A549 (cell line): Measurements from ENCODE around the gene CCDC34. TPM values are rescaled to one million over a fixed set of nuclear protein-coding genes. Genes with fewer than 3 reads are reported as not detected.

ENCODE experiments used
- ATAC-seq, 2 experiments: fragments of 200-7000 bp in 1 of 2; fragments of >200 bp in 1 of 2; cut with Nextera tagmentation in 1 of 2; cut with Tn5 transposase in 1 of 2; 3 replicates each; pipeline versions ENCODE4 v1.8.0 to v1.9.1; 2018 to 2020; ENCODE audit warnings: mild to moderate bottlenecking in 1 of 2, moderate library complexity in 1 of 2
- CTCF ChIA-PET: fragments of 300-600 bp; sonication (Branson Sonifier 250); formaldehyde crosslinking; extraction: SDS; loops from one replicate; lab custom pipeline; 2021; ENCODE audit warnings: antibody characterized with exemption, inconsistent platforms; lab: Yijun Ruan, JAX
- POLR2A ChIA-PET: fragments of 350-600 bp; formaldehyde crosslinking; extraction: SDS; loops from one replicate; lab custom pipeline; 2021; ENCODE audit warnings: antibody characterized with exemption, inconsistent platforms; lab: Yijun Ruan, JAX
- DNase-seq, 2 experiments: peaks; one replicate each; pipeline versions ENCODE4 v3.0.0 to v3.0.0-alpha.2; 2011 to 2016; ENCODE audit warnings: low read depth in 1 of 2, low spot score in 1 of 2
- FAIRE-seq: peaks from 2 replicates; lab custom pipeline; 2011; peaks lifted over from hg19 to GRCh38; lab: Jason Lieb, UNC
- H3K27ac ChIP-seq, 2 experiments: fragments of >200 bp; sonication (Bioruptor Twin); formaldehyde crosslinking; 3 replicates each; pipeline ENCODE4 v1.5.1; 2016 to 2017
- H3K4me1 ChIP-seq: fragments of >200 bp; sonication (Bioruptor Twin); formaldehyde crosslinking; 3 replicates; pipeline ENCODE4 v1.6.1; 2016
- H3K4me2 ChIP-seq: fragments of >200 bp; sonication (Bioruptor Twin); formaldehyde crosslinking; 3 replicates; pipeline ENCODE4 v1.6.1; 2016
- H3K4me3 ChIP-seq: fragments of >200 bp; sonication (Bioruptor Twin); formaldehyde crosslinking; 3 replicates; pipeline ENCODE4 v1.5.1; 2016
- H3K9me3 ChIP-seq: fragments of >200 bp; sonication (Bioruptor Twin); formaldehyde crosslinking; 3 replicates; pipeline ENCODE4 v1.6.1; 2016
- BHLHE40 ChIP-seq: IDR thresholded peaks from 2 replicates; pipeline ENCODE4 v1.6.1; 2012; ENCODE audit warnings: low read depth, low read length, inconsistent platforms
- CBX2 ChIP-seq: fragments of 200-600 bp; sonication (generic); IDR thresholded peaks from 2 replicates; pipeline ENCODE4 v1.6.1; 2016; ENCODE audit warnings: low read depth, mild to moderate bottlenecking, borderline replicate concordance
- CBX8 ChIP-seq: fragments of 200-600 bp; sonication (generic); IDR thresholded peaks from 2 replicates; pipeline ENCODE4 v1.6.1; 2016
- CHD2 ChIP-seq: fragments of 150-350 bp; IDR thresholded peaks from 2 replicates; pipeline ENCODE4 v1.6.1; 2014; ENCODE audit warnings: low read length; ENCODE audit not compliant: partially characterized antibody
- CHD4 ChIP-seq: fragments of 200-600 bp; sonication (generic); IDR thresholded peaks from 2 replicates; pipeline ENCODE4 v1.6.1; 2016; ENCODE audit warnings: antibody characterized with exemption, mild to moderate bottlenecking, borderline replicate concordance
- EHMT2 ChIP-seq: fragments of 200-600 bp; sonication (generic); IDR thresholded peaks from 2 replicates; pipeline ENCODE4 v1.6.1; 2016; ENCODE audit warnings: antibody characterized with exemption, low read depth, mild to moderate bottlenecking, moderate library complexity
- EP300 ChIP-seq, 2 experiments: fragments of >200 bp; sonication (Bioruptor Twin); formaldehyde crosslinking; IDR thresholded peaks; 2 replicates in 1 of 2; 3 replicates in 1 of 2; pipeline ENCODE4 v1.6.1; 2016 to 2017
- ESRRA ChIP-seq: fragments of 150-350 bp; IDR thresholded peaks from 2 replicates; pipeline ENCODE4 v1.6.1; 2014; ENCODE audit warnings: mild to moderate bottlenecking, low read length, borderline replicate concordance
- FOSB ChIP-seq: fragments of 250-450 bp; sonication (Bioruptor Pico); IDR thresholded peaks from 2 replicates; pipeline ENCODE4 v1.5.0; 2020; ENCODE audit warnings: mild to moderate bottlenecking, moderate library complexity
- FOSL2 ChIP-seq, 2 experiments: fragments of 450-650 bp in 1 of 2; fragments of >200 bp in 1 of 2; sonication (Bioruptor Twin) in 1 of 2; formaldehyde crosslinking; IDR thresholded peaks; 2 replicates each; pipeline versions ENCODE4 v1.5.0 to v1.6.1; 2016 to 2020; ENCODE audit warnings: mild to moderate bottlenecking in 1 of 2, moderate library complexity in 1 of 2
- GATA3 ChIP-seq: IDR thresholded peaks from 2 replicates; pipeline ENCODE4 v1.6.1; 2012; ENCODE audit warnings: borderline replicate concordance
- HDAC2 ChIP-seq: fragments of 200-600 bp; sonication (generic); IDR thresholded peaks from 2 replicates; pipeline ENCODE4 v1.6.1; 2016
- HEYL ChIP-seq: fragments of 250-450 bp; sonication (Bioruptor Pico); IDR thresholded peaks from 2 replicates; pipeline ENCODE4 v1.8.0; 2021; ENCODE audit warnings: mild to moderate bottlenecking, moderate library complexity
- HMGXB4 ChIP-seq: fragments of 250-450 bp; sonication (Bioruptor Pico); IDR thresholded peaks from 2 replicates; pipeline ENCODE4 v1.5.0; 2021; ENCODE audit warnings: mild to moderate bottlenecking, moderate library complexity, borderline replicate concordance
- HOXB5 ChIP-seq: fragments of 250-450 bp; sonication (Bioruptor Pico); IDR thresholded peaks from 2 replicates; pipeline ENCODE4 v1.5.0; 2020; ENCODE audit warnings: mild to moderate bottlenecking, moderate library complexity
- JUN ChIP-seq, 2 experiments: fragments of >200 bp; sonication (Bioruptor Twin); formaldehyde crosslinking; IDR thresholded peaks; 2 replicates in 1 of 2; 3 replicates in 1 of 2; pipeline ENCODE4 v1.6.1; 2016 to 2017
- JUNB ChIP-seq: fragments of >200 bp; sonication (Bioruptor Twin); formaldehyde crosslinking; IDR thresholded peaks from 2 replicates; pipeline ENCODE4 v1.6.1; 2016
- KDM1A ChIP-seq: fragments of 200-600 bp; sonication (generic); IDR thresholded peaks from 2 replicates; pipeline ENCODE4 v1.6.1; 2016; ENCODE audit warnings: low read depth, mild to moderate bottlenecking
- KDM5A ChIP-seq: fragments of 200-600 bp; sonication (generic); IDR thresholded peaks from 2 replicates; pipeline ENCODE4 v1.6.1; 2016; ENCODE audit warnings: antibody characterized with exemption, mild to moderate bottlenecking
- MAFK ChIP-seq: fragments of 450-650 bp; IDR thresholded peaks from 2 replicates; pipeline ENCODE4 v1.6.1; 2014; ENCODE audit not compliant: partially characterized antibody
- MAZ ChIP-seq: fragments of 150-350 bp; IDR thresholded peaks from 2 replicates; pipeline ENCODE4 v1.6.1; 2014; ENCODE audit warnings: antibody characterized with exemption, low read depth, low read length, borderline replicate concordance
- MYC ChIP-seq: IDR thresholded peaks from 2 replicates; pipeline ENCODE4 v1.6.1; 2012; ENCODE audit warnings: mild to moderate bottlenecking, inconsistent platforms, low read length, improper control_type of control experiment, borderline replicate concordance
- NFE2L2 ChIP-seq: fragments of 150-350 bp; conservative IDR thresholded peaks from 2 replicates; pipeline ENCODE4 v1.6.1; 2014; ENCODE audit warnings: low read length
- NPAS2 ChIP-seq: fragments of 250-450 bp; sonication (Bioruptor Pico); IDR thresholded peaks from 2 replicates; pipeline ENCODE4 v1.8.0; 2022; ENCODE audit warnings: mild to moderate bottlenecking, moderate library complexity, borderline replicate concordance
- NR3C1 ChIP-seq: fragments of >200 bp; sonication (Bioruptor Twin); formaldehyde crosslinking; IDR thresholded peaks from 3 replicates; pipeline ENCODE4 v1.6.1; 2017
- PHF8 ChIP-seq: fragments of 200-600 bp; sonication (generic); IDR thresholded peaks from 2 replicates; pipeline ENCODE4 v1.6.1; 2016; ENCODE audit warnings: low read depth, mild to moderate bottlenecking, antibody characterized with exemption, moderate library complexity, borderline replicate concordance
- POLR2AphosphoS2 ChIP-seq: conservative IDR thresholded peaks from 2 replicates; pipeline ENCODE4 v1.6.1; 2012; ENCODE audit warnings: low read length, improper control_type of control experiment, inconsistent platforms
- RAD21 ChIP-seq, 2 experiments: fragments of >200 bp in 1 of 2; sonication (Bioruptor Twin) in 1 of 2; formaldehyde crosslinking in 1 of 2; IDR thresholded peaks in 1 of 2; conservative IDR thresholded peaks in 1 of 2; 2 replicates in 1 of 2; 3 replicates in 1 of 2; pipeline ENCODE4 v1.6.1; 2012 to 2018; ENCODE audit warnings: inconsistent platforms in 1 of 2
- RNF2 ChIP-seq: fragments of 200-600 bp; sonication (generic); IDR thresholded peaks from 2 replicates; pipeline ENCODE4 v1.6.1; 2016; ENCODE audit warnings: low read depth, mild to moderate bottlenecking, antibody characterized with exemption, moderate library complexity, borderline replicate concordance
- SMC3 ChIP-seq: fragments of >200 bp; sonication (Bioruptor Twin); formaldehyde crosslinking; IDR thresholded peaks from 3 replicates; pipeline ENCODE4 v1.6.1; 2018; ENCODE audit warnings: inconsistent platforms
- SREBF2 ChIP-seq: fragments of 450-650 bp; IDR thresholded peaks from 2 replicates; pipeline ENCODE4 v1.6.1; 2014; ENCODE audit warnings: mild to moderate bottlenecking, moderate library complexity
- TP53 ChIP-seq: fragments of 250-450 bp; sonication (Bioruptor Pico); IDR thresholded peaks from 2 replicates; pipeline ENCODE4 v1.5.0; 2021; ENCODE audit warnings: mild to moderate bottlenecking, moderate library complexity
- ZSCAN20 ChIP-seq: fragments of 250-450 bp; sonication (Bioruptor Pico); IDR thresholded peaks from 2 replicates; pipeline ENCODE4 v1.8.0; 2022; ENCODE audit warnings: mild to moderate bottlenecking, moderate library complexity
- WGBS: methylation state at CpG from one replicate; pipeline ENCODE4 v1.1.6; 2017; ENCODE audit errors: missing lambda C conversion rate; 5-methylcytosine and 5-hydroxymethylcytosine counted together
- polyA plus RNA-seq, 4 experiments: library from polyadenylated mRNA; depleted of rRNA in 3 of 4; stranded (reverse); fragments of >200 nt; fragmentation: RNase III in 1 of 4; extraction: RNeasy Plus Mini Kit Qiagen cat#74134 plus additional on column Dnase treatment in 1 of 4; gene quantifications; 2 replicates in 3 of 4; 3 replicates in 1 of 4; pipeline ENCODE4 v1.2.3, GENCODE V29; 2011 to 2017
- TF ChIP-seq, protein P1 (sequence below): fragments of 150-350 bp; IDR thresholded peaks from 2 replicates; pipeline ENCODE4 v1.6.1; 2014; ENCODE audit warnings: low read depth, mild to moderate bottlenecking, low read length
- TF ChIP-seq, protein P2 (sequence below): fragments of 200-600 bp; sonication (generic); IDR thresholded peaks from 2 replicates; pipeline ENCODE4 v1.6.1; 2016; ENCODE audit warnings: antibody characterized with exemption, mild to moderate bottlenecking, moderate library complexity

Gene CCDC34
- polyA plus RNA-seq, 2 of the 4 experiments (the other 2 are of a cell fraction) = 32.0 to 35.9 TPM

GRCh38 chr11:27402450-27402849 is 39.4 kb upstream of the CCDC34 start (continued):
- TF ChIP-seq MAZ (no peak), KDM1A (no peak), NPAS2 (CRISPR knock-in tag) (no peak), CHD2 (no peak), CBX2 (no peak), RAD21 (conservative IDR thresholded peaks at IDR 0.05 in 1 of 2, IDR thresholded peaks at IDR 0.05 in 1 of 2) (no peak), JUNB (no peak), PHF8 (no peak), FOSB (no peak), NFE2L2 (no peak)

DNA sequence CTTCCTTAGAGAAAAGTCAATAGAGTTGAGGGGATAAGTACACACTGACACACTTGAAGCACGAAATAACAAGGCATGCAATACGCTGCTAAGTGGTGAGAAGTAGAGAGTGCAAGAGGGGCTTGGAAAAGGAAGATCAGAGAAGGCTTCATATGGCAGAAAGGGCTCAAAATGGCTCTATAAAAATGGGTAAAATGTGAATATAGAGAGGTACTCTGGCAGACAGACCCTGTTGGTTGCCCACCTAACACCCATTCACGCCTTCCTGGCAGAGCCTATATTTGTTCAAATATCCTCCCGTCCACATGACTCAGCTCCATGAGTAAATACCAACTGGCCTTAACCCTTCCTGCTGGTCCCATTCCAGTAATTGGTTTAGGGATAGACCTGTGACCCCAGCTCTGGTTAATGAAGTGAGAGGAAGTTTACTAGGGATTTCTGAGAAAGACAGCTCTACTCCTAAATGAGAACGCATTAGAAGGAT is 38.9 kb upstream of the CCDC34 start:
- H3K4me3 ChIP-seq = peak overlapping the region; percentile 14; the same call in 1 of the 3 replicates
- DNase-seq (peak in 1 of 2 experiments; percentile 94), FAIRE-seq (peak; percentile 98), ATAC-seq (peak; percentile 86 to 88)
- H3K27ac ChIP-seq = peak overlapping the region; percentile 90 to 96
- 0% methylated on average over 5 of the region's 5 CpGs for WGBS
- H3K4me1 ChIP-seq = peaks cover 94% of the 10 kb centered on the region
- H3K9me3 ChIP-seq = no peaks in the 10 kb centered on the region
- POLR2A ChIA-PET = no interaction called here
- H3K4me2 ChIP-seq = peak overlapping the region; percentile 76
- CTCF ChIA-PET = interaction anchor here (1.0 to 1.7 kb wide), 2 partner anchors 13 to 16 kb away, joined by 3 to 7 read pairs; no protein-coding TSS in a partner anchor
- TF ChIP-seq JUN (IDR thresholded peaks at IDR 0.05) = peak; percentile 75 to 83
- no peak for TF ChIP-seq HEYL (CRISPR knock-in tag)
- 0 out of 2 replicates have a peak, but pooled peaks have one; percentile 56 for TF ChIP-seq FOSB
- TF ChIP-seq FOSL2 (IDR thresholded peaks at IDR 0.05) = peak; percentile 72
- TF ChIP-seq FOSL2 (CRISPR knock-in tag; IDR thresholded peaks at IDR 0.05) = peak; percentile 88
- no peak for TF ChIP-seq RNF2
- TF ChIP-seq, protein P1, sequence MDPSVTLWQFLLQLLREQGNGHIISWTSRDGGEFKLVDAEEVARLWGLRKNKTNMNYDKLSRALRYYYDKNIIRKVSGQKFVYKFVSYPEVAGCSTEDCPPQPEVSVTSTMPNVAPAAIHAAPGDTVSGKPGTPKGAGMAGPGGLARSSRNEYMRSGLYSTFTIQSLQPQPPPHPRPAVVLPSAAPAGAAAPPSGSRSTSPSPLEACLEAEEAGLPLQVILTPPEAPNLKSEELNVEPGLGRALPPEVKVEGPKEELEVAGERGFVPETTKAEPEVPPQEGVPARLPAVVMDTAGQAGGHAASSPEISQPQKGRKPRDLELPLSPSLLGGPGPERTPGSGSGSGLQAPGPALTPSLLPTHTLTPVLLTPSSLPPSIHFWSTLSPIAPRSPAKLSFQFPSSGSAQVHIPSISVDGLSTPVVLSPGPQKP = no peak
- 0 out of 2 replicates have a peak, but pooled peaks have one; percentile 9 for TF ChIP-seq ZSCAN20 (CRISPR knock-in tag)
- no peak; the same call in 1 of the 2 replicates for TF ChIP-seq ESRRA
- TF ChIP-seq CBX2 = no peak
- no peak for TF ChIP-seq HDAC2
- no peak for TF ChIP-seq NR3C1
- TF ChIP-seq SMC3 = peak; percentile 10; the same call in 1 of the 3 replicates
- TF ChIP-seq POLR2AphosphoS2 = no peak; the same call in 1 of the 2 replicates
- TF ChIP-seq JUNB = peak; percentile 73
- TF ChIP-seq SREBF2 = no peak
- TF ChIP-seq BHLHE40 = no peak
- TF ChIP-seq HMGXB4 (CRISPR knock-in tag) = no peak
- no peak for TF ChIP-seq CBX8
- no peak; the same call in 1 of the 2 replicates for TF ChIP-seq CHD4
- TF ChIP-seq GATA3 = peak; percentile 91
- no peak for TF ChIP-seq TP53
- TF ChIP-seq MAFK = peak; percentile 41
- peak; percentile 51; the same call in 1 of the 2 replicates for TF ChIP-seq HOXB5
- no peak for TF ChIP-seq KDM5A
- TF ChIP-seq EHMT2 = no peak
- TF ChIP-seq, protein P2, sequence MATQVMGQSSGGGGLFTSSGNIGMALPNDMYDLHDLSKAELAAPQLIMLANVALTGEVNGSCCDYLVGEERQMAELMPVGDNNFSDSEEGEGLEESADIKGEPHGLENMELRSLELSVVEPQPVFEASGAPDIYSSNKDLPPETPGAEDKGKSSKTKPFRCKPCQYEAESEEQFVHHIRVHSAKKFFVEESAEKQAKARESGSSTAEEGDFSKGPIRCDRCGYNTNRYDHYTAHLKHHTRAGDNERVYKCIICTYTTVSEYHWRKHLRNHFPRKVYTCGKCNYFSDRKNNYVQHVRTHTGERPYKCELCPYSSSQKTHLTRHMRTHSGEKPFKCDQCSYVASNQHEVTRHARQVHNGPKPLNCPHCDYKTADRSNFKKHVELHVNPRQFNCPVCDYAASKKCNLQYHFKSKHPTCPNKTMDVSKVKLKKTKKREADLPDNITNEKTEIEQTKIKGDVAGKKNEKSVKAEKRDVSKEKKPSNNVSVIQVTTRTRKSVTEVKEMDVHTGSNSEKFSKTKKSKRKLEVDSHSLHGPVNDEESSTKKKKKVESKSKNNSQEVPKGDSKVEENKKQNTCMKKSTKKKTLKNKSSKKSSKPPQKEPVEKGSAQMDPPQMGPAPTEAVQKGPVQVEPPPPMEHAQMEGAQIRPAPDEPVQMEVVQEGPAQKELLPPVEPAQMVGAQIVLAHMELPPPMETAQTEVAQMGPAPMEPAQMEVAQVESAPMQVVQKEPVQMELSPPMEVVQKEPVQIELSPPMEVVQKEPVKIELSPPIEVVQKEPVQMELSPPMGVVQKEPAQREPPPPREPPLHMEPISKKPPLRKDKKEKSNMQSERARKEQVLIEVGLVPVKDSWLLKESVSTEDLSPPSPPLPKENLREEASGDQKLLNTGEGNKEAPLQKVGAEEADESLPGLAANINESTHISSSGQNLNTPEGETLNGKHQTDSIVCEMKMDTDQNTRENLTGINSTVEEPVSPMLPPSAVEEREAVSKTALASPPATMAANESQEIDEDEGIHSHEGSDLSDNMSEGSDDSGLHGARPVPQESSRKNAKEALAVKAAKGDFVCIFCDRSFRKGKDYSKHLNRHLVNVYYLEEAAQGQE = no peak
- peak; percentile 42 to 85; a peak in 3 of 5 replicates for TF ChIP-seq EP300 (IDR thresholded peaks at IDR 0.05)
- TF ChIP-seq MYC = 0 out of 2 replicates have a peak, but pooled peaks have one; percentile 30
